A172 (cell line): ENCODE data around the gene PADI3. TPM values are rescaled to one million over a fixed set of nuclear protein-coding genes. Genes with fewer than 3 reads are reported as not detected.
A peak's percentile ranks its signal among the peaks of the same experiment; 100 is the strongest.

ENCODE experiments used
- DNase-seq: peaks from one replicate; pipeline ENCODE4 v3.0.0-alpha.2; 2015; ENCODE audit warnings: low spot score
- total RNA-seq: library from RNA; depleted of rRNA; stranded (reverse); fragments of >200 nt; shearing (Covaris generic); gene quantifications from 2 replicates; pipeline ENCODE4 v1.2.3, GENCODE V29; 2014; rRNA removed

Gene PADI3, protein sequence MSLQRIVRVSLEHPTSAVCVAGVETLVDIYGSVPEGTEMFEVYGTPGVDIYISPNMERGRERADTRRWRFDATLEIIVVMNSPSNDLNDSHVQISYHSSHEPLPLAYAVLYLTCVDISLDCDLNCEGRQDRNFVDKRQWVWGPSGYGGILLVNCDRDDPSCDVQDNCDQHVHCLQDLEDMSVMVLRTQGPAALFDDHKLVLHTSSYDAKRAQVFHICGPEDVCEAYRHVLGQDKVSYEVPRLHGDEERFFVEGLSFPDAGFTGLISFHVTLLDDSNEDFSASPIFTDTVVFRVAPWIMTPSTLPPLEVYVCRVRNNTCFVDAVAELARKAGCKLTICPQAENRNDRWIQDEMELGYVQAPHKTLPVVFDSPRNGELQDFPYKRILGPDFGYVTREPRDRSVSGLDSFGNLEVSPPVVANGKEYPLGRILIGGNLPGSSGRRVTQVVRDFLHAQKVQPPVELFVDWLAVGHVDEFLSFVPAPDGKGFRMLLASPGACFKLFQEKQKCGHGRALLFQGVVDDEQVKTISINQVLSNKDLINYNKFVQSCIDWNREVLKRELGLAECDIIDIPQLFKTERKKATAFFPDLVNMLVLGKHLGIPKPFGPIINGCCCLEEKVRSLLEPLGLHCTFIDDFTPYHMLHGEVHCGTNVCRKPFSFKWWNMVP
- total RNA-seq, result 2.1 and 5.4 TPM in 2 replicates

DNA sequence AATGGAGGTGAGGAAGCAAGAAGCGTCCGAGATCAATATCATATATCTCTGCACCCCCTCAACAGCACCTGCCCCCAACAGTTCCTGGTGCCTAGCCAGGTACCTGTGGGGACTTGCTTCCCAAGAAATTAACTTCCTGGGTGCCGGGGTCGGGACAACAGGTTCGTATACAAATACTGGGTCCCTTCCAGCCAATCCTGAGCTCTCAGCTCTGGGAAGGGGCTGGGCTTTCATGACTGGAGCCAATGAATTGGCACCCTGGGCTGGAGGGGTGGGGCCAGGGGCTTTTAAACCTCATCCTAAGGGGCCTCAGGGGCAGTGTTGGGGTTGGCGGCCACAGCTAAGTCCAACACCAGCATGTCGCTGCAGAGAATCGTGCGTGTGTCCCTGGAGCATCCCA, at the start of gene PADI3:
Gene PADI3, plus strand, starts transcription at position 318 of the 400 bp plus-strand sequence. Its CDS starts 40 bp downstream, at position 358.
- no peak for DNase-seq

DNA sequence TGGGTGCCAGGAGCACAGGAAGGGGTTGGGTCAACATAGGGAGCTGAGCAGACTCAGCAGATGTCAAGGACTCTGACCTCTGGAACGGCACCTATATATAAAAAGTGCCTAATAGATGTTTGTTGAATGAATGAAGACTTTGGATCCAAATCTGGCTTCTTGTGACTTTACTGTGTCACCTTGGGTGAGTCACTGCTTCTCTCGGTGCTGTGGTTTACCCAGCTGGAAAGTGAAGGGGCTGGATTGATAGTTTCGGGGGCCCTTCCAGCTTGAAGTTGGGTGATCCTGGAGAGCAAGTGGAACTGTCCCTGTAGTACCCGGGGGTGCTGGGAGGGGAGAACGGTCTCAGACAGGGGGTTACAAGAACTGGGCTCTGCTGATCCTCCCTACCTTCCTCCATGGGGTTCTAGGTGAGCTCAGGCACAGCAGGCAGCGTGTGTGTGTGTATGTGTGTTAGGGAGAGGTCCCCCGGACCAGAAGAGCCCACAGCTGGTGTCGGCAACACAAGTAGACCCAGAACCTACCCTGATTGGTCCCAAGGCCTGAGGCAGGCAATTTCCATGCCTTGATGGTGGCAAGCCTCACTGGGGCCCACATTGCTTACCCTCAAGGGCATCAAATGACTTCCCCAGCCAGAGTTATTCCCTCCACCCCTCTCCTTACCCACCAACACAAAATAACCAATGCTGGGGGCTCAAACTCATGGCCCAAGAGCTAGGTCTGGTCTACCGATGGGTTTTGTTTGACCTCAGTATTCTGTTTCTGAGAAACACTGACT, 49.4 kb upstream of the PADI3 start:
- no peak for DNase-seq

DNA sequence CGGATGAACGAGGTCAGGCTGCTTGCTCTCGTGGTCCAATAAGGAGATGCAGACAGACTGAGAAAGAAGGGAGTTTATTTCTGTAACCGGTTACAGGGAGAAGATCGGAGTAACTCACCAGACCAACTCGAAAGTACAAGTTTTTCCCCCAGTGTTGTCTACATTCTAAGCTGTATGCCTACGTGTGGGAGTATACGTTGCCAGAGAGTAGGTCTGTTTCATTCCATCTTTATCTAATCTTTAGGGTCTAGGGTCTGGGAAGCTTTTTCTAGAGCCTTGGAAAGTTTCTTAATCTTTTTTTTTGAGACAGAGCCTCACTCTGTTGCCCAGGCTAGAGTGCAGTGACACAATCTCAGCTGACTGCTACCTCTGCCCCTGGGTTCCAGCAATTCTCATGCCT, 48.7 kb upstream of the PADI3 start:
- no peak for DNase-seq

DNA sequence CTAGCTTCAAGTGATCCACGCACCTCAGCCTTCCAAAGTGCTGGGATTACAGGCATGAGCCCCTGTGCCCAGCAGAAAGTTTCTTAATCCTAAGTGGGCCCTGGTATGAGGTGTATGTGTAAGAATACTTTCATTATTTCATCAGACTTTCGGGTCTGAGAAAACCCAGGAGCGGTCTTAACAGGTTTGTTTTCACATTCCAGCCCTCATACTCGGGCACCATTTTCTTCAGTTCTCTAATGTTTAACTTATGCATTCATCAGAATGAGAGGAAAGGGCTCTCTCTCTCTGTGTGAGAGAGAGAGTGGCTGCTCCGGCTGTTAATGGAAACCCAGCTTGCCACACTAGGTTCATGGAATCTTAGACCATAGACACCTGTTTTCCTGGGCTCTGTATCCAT, 48.1 kb upstream of the PADI3 start:
- no peak for DNase-seq

DNA sequence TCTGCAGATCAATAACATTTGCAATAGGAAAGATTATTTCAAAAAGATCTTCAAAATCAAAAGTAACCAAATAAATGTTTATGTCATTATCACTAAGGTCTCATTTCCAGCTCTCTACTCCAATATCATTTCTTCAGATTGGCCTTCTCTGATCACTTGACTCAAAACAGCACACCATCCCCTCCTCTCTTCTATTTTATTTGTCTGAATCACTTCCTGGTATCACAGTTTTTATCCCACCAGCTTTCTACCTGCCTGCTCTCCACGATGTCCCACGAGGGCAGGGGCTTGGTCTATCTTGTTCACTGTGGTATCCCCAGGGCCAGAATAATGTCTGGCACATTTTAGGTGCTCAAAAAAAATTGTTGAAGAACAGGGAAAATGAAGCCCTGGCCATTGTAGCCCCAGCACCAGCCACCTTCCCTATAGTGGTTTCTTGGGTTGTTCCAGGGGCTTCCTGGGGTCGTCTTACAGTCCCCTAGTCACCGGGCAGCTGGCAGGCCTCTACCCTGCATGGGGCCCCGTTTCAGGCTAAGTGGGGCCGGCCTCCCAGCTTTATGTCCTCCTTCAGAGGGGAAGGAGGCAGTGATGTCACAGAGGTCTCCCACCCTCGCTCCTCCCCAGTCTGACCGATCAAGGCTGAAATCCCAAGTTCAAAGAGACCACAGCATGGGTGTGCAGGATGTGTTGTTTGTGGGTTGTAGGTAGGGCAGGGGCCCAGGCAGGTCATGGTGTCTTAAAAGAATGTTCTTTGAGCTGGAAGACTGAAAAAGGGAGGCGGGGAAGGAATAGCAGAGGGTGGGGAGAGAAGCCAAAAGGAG, 47.5 kb upstream of the PADI3 start:
- no peak for DNase-seq

DNA sequence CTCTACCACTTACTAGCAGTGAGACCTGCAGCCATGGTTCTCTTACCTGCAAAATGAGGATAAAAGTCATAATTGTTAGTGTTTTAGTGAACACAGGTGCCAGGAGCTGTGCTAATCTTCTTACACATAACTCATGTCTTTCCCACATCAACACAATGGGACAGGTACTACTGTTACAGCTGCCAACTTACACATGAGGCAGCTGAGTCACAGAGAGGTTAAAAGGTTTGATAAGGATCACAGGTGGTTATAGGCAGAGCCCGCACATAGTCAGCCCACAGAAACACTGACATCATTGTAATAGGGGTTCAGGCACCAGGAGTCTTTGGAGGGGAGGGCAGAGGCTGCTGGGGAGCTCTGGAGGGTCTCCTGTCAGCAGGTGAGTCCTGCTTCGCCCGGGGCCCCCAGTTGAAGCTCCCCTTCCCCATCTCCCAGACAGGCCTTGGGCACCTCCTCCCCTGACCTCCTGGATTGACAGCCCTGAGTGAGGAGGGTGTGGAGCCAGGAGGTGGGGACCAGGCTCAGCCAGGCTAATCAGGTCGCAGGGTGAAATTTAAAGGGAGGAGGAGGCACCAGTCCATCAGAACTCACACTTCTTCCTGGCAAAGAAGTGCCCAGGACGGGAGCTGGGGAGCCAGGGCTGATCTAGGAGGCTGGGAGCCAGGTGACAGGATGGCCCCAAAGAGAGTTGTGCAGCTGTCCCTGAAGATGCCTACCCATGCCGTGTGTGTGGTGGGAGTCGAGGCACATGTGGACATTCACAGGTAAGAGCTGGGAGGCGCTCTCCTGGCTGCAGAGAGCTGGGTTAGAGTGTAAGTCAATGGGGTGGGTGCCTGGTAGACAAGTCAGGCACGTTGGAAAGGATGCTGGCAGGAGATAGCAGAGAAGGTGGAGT, 44.1 kb upstream of the PADI3 start, which contains the start of gene PADI1:
Gene PADI1, plus strand, starts transcription at position 583 of the 895 bp plus-strand sequence. Its CDS starts 90 bp downstream, at position 673.
- DNase-seq, result no peak

DNA sequence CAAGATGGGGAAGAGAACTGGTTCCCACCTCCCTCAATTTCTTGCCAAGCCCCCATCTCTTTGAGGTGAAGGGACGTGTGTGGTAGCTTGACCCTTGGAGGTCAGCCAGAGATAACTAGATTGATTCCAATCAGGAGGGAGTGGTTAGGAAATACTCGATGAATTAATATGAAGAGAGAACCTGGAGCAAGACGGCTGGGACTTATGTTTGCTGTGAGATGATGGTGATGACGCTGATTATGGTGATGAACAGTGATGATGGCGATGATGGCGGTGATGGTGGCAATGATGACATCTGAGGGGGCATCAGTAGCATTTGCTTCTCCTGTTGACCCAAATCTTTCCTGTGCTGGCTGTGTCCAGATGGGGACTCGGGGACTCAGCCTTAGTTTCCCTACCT, 43.2 kb upstream of the PADI3 start:
- no peak for DNase-seq

DNA sequence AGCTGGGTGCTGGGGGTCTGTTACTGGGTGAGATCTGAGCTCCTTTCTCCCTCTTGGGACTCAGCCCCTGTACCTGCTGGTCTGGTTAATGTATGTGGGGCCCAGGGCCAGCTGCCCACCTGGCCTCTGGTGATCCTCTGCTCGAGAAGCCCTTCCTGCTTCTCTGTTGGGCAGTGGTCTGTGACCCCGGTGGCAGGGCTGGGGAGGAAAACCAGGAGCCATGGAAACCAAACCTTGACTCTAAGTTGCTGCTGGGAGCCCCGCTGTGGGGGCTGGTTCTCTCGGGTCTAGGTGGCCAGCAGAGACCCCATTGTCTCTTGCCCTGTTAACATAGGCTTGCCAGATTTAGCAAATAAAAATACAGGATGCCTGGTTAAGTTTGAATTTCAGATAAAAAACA, 42.7 kb upstream of the PADI3 start:
- DNase-seq, result no peak

DNA sequence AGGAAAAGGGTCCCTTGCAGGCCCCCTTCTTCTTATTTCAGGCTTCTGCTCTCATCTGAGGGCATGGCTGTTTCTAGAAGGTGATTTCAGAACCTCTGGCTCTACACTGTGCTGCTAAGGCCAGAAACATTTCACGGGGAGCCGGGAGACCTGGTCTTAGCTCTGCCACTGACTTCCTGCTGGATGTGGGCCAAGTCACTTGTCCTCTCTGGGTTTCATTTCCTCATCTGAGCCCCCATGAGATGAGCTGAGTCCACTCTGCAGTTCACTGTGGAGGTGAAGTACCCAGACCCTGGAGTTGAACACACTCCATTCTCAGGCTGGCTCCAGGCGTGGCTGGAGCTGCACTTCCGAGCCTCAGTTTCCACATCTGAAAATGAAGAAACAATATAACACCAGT, 41.9 kb upstream of the PADI3 start:
- no peak for DNase-seq

DNA sequence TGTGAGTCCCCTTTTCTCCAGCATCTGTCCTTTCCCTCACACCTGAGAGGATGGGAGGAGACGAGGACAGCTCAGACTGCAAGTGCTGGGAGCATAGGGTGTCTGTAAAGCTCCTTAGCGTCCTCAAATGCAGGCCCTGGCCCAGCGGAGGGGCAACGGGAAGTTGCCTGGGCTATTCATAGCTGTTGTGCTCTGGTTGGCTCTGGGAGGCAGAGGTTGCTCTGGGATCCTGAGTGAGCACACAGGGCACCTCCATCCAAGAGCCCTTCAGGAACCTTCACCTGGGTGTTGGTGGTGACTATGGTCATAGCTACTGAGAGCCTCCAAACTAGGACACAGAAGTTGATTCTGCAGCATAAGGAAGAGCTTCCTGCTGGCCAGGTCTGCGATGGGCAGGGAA, 41.4 kb upstream of the PADI3 start:
- DNase-seq, result no peak

DNA sequence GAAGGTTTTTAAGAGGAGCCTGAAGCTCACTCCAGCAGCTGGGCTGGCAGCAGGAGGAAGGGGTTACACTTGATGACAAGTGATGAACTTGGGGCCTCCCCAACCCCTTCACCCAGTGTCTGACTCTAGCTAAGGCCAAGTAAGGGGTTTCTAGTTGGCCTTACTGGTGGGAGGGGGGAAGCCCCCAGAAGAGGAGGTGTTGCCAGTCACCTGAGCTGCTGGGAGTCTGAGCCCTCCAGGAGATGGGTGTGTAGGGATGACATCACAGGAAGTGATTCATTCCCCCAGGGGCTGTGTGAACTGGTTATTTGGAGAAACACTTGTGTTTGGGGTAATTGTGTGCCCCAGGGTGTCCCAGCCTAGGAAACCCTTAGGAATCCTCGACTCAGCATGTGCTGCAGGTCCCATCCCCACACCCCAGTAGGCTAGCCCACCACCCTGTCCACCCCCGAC, 40.9 kb upstream of the PADI3 start:
- peak; percentile 90 for DNase-seq

DNA sequence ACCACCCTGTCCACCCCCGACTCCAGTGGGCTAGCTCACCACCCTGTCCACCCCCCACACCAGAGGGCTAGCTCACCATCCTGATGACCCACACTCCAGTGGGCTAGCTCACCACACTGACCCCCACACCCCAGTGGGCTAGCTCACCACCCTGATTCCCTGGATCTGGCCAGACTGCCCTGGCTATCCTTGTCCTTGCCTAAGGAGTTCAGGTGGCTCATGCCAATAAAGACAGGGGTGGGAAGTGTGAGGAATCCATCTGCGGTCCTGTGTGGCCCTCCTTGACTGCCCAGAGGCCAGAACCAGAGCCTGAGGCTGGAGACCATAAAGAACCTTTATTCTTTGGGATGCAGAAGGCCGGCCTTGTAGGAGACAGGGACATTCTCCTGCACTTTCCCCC, 40.4 kb upstream of the PADI3 start:
- DNase-seq, result no peak

DNA sequence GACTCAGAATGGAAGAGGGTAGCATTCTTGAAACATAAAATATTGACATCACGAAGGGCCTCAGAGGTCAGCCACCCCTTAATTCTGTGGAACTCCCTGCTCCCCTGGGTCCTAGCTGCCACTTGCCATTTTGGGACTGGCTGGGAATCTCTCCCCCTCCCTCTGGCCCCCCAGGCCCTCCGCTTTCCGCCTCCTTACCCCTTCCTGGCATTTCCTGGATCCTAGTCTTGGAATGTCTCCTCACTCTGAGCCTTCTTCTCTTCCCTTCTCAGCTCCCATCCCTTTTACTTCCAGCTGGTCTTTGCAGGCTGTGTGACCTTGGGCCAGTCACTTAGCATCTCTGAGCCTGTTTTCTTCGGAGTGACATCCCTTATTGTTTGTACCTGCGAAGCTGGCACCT, 39.5 kb upstream of the PADI3 start:
- DNase-seq, result no peak

DNA sequence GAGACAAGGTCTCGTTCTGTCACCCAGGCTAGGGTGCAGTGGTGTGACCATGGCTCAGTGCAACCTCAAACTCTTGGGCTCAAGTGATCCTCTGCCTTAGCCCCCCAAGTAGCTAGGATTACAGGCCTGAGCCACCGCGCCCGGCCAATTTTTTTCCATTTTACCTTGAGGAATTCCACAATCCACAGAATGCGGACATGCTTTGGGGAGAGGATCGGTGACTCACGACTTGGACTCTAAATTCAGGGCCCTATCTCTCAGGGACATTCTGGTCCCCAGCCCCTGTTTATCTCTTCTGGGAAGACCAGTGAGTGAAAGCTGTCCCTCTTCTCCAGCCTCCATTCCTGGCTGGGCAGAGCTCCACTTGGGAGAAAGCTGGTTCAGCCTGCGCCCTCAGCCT, 38.7 kb upstream of the PADI3 start:
- DNase-seq, result no peak

DNA sequence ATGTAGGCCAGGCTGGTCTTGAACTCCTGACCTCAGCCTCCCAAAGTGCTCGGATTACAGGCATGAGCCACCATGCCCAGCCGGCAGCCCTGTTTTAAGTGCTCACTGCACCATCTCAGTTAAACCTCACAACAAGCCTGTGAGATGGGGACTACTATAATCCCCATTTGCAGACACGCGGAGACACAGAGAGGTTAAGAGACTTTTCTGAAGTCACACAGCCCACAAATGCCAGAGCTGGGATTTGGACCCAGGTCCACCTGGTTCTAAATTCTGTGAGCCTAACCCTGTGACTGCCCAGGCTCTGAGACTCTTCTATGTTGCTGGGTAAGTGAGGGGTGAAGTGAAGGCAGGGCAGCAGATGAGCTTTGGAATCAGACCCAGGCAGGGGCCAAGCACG, 37.5 kb upstream of the PADI3 start:
- no peak for DNase-seq

DNA sequence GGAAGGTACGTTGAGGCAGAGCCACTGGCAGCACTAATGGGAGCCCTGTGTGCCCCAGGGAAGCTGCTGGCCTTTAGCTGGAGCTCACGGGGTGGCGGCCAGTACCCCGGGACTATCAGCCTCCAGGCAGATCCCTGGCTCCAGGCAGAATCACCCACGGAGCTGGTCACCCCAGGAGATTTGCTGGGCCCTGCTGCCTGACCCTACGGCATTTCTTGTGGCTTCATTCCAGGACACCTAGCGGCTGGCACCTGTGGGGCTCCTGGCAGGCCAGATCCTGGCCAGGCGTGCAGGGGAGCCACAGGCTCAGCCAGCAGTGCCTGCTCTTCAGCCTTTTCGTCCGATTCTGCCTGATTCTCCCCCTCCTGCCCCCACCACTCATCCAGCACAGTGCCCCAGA, 36.9 kb upstream of the PADI3 start:
- DNase-seq, result no peak

DNA sequence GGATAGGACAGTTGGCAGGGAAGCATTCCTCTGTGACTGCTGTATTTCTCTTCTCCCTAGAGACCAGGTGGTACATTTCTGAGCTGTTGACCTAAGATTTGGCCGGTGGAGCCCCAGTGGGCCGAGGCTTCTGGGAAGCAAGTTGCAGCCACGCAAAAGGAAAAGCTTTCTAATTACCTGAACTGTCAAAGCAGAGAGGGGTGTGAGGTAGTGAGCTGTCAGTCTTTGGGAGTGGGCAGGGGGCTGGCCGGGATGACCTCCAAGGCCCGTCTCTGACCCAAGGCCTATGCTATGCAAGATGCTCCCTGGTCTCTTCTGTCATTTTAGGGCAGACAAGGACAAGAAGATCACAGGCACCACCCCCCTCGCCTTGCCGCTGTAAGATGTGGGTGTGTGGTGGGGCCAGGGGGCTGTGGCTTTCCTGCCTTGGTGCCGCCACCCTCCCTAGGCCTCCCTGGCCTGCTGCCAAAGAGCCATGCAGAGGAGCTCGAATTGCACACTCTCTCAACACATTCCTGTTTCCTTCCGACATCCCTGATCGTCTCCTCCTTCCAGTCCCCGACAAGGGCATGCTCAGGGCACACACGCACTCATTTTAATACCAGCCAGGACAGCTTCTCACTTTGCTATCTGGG, 36.3 kb upstream of the PADI3 start:
- peak; percentile 53 for DNase-seq

DNA sequence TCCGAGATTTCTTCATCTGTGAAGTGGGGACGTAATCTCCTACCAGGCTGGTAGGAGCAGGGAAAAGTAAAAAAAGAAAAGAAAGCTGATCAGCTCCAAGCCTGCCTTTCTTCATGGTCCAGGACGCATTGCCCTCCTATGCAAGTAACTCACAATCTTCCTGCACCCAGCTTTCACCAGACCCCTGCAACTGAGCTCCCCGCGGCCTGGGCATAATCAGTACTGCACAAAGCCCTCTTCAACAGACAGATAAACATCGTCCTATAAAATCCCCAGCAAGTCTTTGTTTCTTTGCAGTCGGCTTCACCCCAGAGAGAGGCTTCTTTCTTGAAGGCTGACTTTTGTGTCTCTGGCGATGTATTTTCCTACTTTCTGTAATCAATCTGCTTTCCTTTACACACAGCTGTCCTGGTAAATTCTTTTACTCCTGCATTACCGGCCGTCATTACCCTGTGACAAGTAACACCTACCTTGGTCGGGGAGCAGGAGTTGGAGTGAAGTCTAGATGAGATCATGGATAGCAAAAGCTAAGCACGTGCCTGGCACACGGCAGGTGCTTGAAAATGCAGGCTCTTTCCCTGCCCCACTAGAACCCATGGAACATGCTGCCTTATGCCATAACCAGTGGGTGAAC, 35.6 kb upstream of the PADI3 start:
- DNase-seq, result no peak

DNA sequence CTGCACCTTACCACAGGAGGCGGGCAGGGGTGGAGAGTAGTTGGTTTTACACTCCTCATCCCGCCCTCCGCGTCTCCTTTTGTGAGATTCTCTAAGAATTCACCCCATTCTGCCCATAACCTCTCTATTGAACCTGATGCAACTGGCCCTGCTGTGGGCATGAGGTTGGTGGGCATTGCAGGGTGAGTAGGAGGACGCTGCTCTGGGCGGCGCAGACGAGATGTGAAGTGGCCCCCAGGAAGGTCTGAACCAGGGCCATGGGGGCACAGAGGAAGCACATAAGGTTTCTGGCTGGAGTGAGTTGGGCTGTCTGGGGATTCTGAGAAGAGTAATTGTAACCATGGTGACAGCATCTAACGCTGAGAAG, 35.1 kb upstream of the PADI3 start:
- DNase-seq, result no peak
